IMR-90 (cell line): ENCODE data around the gene SPAG8. TPM values are rescaled to one million over a fixed set of nuclear protein-coding genes. Genes with fewer than 3 reads are reported as not detected.

ENCODE experiments used
- ATAC-seq: fragments of 200-7000 bp; cut with Tn5 transposase; 2 replicates; pipeline ENCODE4 v1.9.1; 2020; ENCODE audit warnings: low read depth, mild to moderate bottlenecking, moderate library complexity
- BruUV-seq: library from RNA; stranded (reverse); fragments of 400-500 nt; replicated peaks from 2 replicates; lab custom pipeline; 2021; lab: Mats Ljungman, UMichigan
- CTCF ChIA-PET: fragments of 300-600 bp; formaldehyde crosslinking; extraction: SDS; loops from one replicate; lab custom pipeline; 2021; ENCODE audit warnings: antibody characterized with exemption; lab: Yijun Ruan, JAX
- POLR2A ChIA-PET: fragments of 300-600 bp; sonication (Branson Sonifier 250); formaldehyde crosslinking; loops from one replicate; lab custom pipeline; 2022; ENCODE audit warnings: antibody characterized with exemption; ENCODE audit not compliant: unreplicated experiment; lab: Charles Lee
- DNase-seq: peaks from one replicate; pipeline ENCODE4 v3.0.0; 2013
- H2AFZ ChIP-seq: replicated peaks from 2 replicates; pipeline ENCODE3; 2013; ENCODE audit warnings: low read length, mild to moderate bottlenecking; ENCODE audit not compliant: poor library complexity
- H2AK5ac ChIP-seq: 2 replicates; pipeline ENCODE4 v1.6.1; 2013; ENCODE audit warnings: low read depth, low read length, inconsistent platforms
- H2AK9ac ChIP-seq: replicated peaks from 2 replicates; pipeline ENCODE3; 2013; ENCODE audit warnings: mild to moderate bottlenecking, low read depth, low read length, moderate library complexity; ENCODE audit not compliant: poor library complexity
- H2BK120ac ChIP-seq: 2 replicates; pipeline ENCODE4 v1.6.1; 2013; ENCODE audit warnings: low read depth, low read length, inconsistent platforms
- H2BK15ac ChIP-seq: 3 replicates; pipeline ENCODE4 v1.6.1; 2013; ENCODE audit warnings: low read depth, low read length, inconsistent platforms
- H2BK20ac ChIP-seq: 2 replicates; pipeline ENCODE4 v1.6.1; 2013; ENCODE audit warnings: low read depth, mild to moderate bottlenecking, inconsistent platforms, low read length, moderate library complexity
- H2BK5ac ChIP-seq: 2 replicates; pipeline ENCODE4 v1.6.1; 2013; ENCODE audit warnings: mild to moderate bottlenecking, low read depth, low read length, inconsistent platforms; ENCODE audit not compliant: poor library complexity, severe bottlenecking
- H3K14ac ChIP-seq: replicated peaks from 2 replicates; pipeline ENCODE4 v1.6.1; 2013; ENCODE audit warnings: low read depth, low read length, inconsistent platforms
- H3K18ac ChIP-seq: 2 replicates; pipeline ENCODE4 v1.6.1; 2013; ENCODE audit warnings: low read depth, low read length, control low read depth
- H3K23ac ChIP-seq: 2 replicates; pipeline ENCODE4 v1.6.1; 2013; ENCODE audit warnings: low read depth, low read length, inconsistent platforms
- H3K27ac ChIP-seq: 2 replicates; pipeline ENCODE4 v1.5.1; 2013; ENCODE audit warnings: mild to moderate bottlenecking, control low read depth, low read length; ENCODE audit not compliant: insufficient read depth
- H3K27me3 ChIP-seq: 2 replicates; pipeline ENCODE4 v1.6.1; 2013; ENCODE audit warnings: low read length; ENCODE audit not compliant: control insufficient read depth, insufficient read depth
- H3K36me3 ChIP-seq: 2 replicates; pipeline ENCODE4 v1.6.1; 2013; ENCODE audit warnings: low read length, mixed read lengths; ENCODE audit not compliant: control insufficient read depth, insufficient read depth
- H3K4ac ChIP-seq: 2 replicates; pipeline ENCODE4 v1.6.1; 2013; ENCODE audit warnings: low read depth, low read length, inconsistent platforms
- H3K4me1 ChIP-seq: 2 replicates; pipeline ENCODE4 v1.6.1; 2013; ENCODE audit warnings: low read length, mixed read lengths; ENCODE audit not compliant: control insufficient read depth, insufficient read depth
- H3K4me2 ChIP-seq: 2 replicates; pipeline ENCODE4 v1.6.1; 2013; ENCODE audit warnings: low read depth, mild to moderate bottlenecking, control low read depth, low read length, moderate library complexity
- H3K4me3 ChIP-seq: 2 replicates; pipeline ENCODE4 v1.5.1; 2013; ENCODE audit warnings: low read depth, mild to moderate bottlenecking, control low read depth, low read length, moderate library complexity; ENCODE audit not compliant: insufficient read depth
- H3K56ac ChIP-seq: 2 replicates; pipeline ENCODE4 v1.6.1; 2013; ENCODE audit warnings: low read length, inconsistent platforms; ENCODE audit not compliant: insufficient read depth; ENCODE audit errors: extremely low read depth
- H3K79me1 ChIP-seq, 2 experiments: 2 replicates each; pipeline ENCODE4 v1.6.1; 2013; ENCODE audit warnings: low read length in 2 of 2, inconsistent platforms in 1 of 2, low read depth in 1 of 2
- H3K9ac ChIP-seq: 2 replicates; pipeline ENCODE4 v1.6.1; 2013; ENCODE audit warnings: low read depth, low read length, control low read depth
- H3K9me1 ChIP-seq: 2 replicates; pipeline ENCODE4 v1.6.1; 2013; ENCODE audit warnings: low read length, inconsistent platforms; ENCODE audit not compliant: insufficient read depth
- H3K9me3 ChIP-seq: 2 replicates; pipeline ENCODE4 v1.6.1; 2013; ENCODE audit warnings: low read length; ENCODE audit not compliant: control insufficient read depth, insufficient read depth
- H4K20me1 ChIP-seq: 2 replicates; pipeline ENCODE4 v1.6.1; 2013; ENCODE audit warnings: low read length, inconsistent platforms; ENCODE audit not compliant: insufficient read depth
- H4K5ac ChIP-seq: 2 replicates; pipeline ENCODE4 v1.6.1; 2013; ENCODE audit warnings: mild to moderate bottlenecking, low read depth, low read length, control low read depth
- H4K8ac ChIP-seq, 2 experiments: 2 replicates each; pipeline ENCODE4 v1.6.1; 2013; ENCODE audit warnings: low read depth in 2 of 2, low read length in 2 of 2, control low read depth in 1 of 2, inconsistent platforms in 1 of 2
- H4K91ac ChIP-seq: 2 replicates; pipeline ENCODE4 v1.6.1; 2013; ENCODE audit warnings: low read depth, low read length, inconsistent platforms; ENCODE audit not compliant: insufficient read depth
- BHLHE40 ChIP-seq: fragments of 150-350 bp; IDR thresholded peaks from 2 replicates; pipeline ENCODE4 v1.6.1; 2016; ENCODE audit warnings: mild to moderate bottlenecking, low read depth, low read length
- CEBPB ChIP-seq: IDR thresholded peaks from 2 replicates; pipeline ENCODE4 v1.6.1; 2012; ENCODE audit warnings: low read depth, low read length, improper control_type of control experiment
- FOS ChIP-seq: fragments of 150-350 bp; IDR thresholded peaks from 2 replicates; pipeline ENCODE4 v1.6.1; 2016; ENCODE audit warnings: low read depth, low read length
- MAFK ChIP-seq: IDR thresholded peaks from 2 replicates; pipeline ENCODE4 v1.6.1; 2012; ENCODE audit warnings: low read depth, low read length, improper control_type of control experiment
- MXI1 ChIP-seq: IDR thresholded peaks from 2 replicates; pipeline ENCODE4 v1.6.1; 2012; ENCODE audit warnings: low read depth, mild to moderate bottlenecking, low read length, moderate library complexity, borderline replicate concordance
- POLR2A ChIP-seq: IDR thresholded peaks from 2 replicates; pipeline ENCODE4 v1.6.1; 2012; ENCODE audit warnings: mild to moderate bottlenecking, low read depth, low read length
- RAD21 ChIP-seq: IDR thresholded peaks from 2 replicates; pipeline ENCODE4 v1.6.1; 2012; ENCODE audit warnings: low read length, improper control_type of control experiment
- RCOR1 ChIP-seq: IDR thresholded peaks from 2 replicates; pipeline ENCODE4 v1.6.1; 2012; ENCODE audit warnings: mild to moderate bottlenecking, low read length, improper control_type of control experiment; ENCODE audit not compliant: insufficient replicate concordance
- RFX5 ChIP-seq: IDR thresholded peaks from 2 replicates; pipeline ENCODE4 v1.8.0; 2012; ENCODE audit warnings: low read depth, mild to moderate bottlenecking, low read length, moderate library complexity
- SMC3 ChIP-seq: fragments of 150-350 bp; IDR thresholded peaks from 2 replicates; pipeline ENCODE4 v1.6.1; 2016; ENCODE audit warnings: low read depth, mild to moderate bottlenecking, antibody characterized with exemption, low read length, moderate library complexity
- WGBS, 2 experiments: methylation state at CpG; one replicate each; pipeline versions ENCODE4 v1.1.5 to v1.1.7; 2013; ENCODE audit warnings: missing lambda C conversion rate in 2 of 2; ENCODE audit not compliant: insufficient read length in 1 of 2; ENCODE audit errors: extremely low coverage in 2 of 2; 5-methylcytosine and 5-hydroxymethylcytosine counted together
- dilution Hi-C: fragments of 300-500 bp; cut with HindIII; formaldehyde crosslinking; loops from one replicate; pipeline ENCODE4 v1.14.3; 2018; ENCODE audit warnings: low sequenced_read_pairs; ENCODE audit not compliant: unreplicated experiment
- in situ Hi-C: fragments of 300-500 bp; cut with MboI; formaldehyde crosslinking; loops from 3 replicates; pipeline ENCODE4 v1.14.3; 2019; ENCODE audit warnings: low sequenced_read_pairs, inconsistent platforms, mixed read lengths
- intact Hi-C: fragments of 100-400 bp; cut with micrococcal nuclease; formaldehyde crosslinking; loops from 2 replicates; pipeline ENCODE4 v1.10.0; 2022
- polyA plus RNA-seq, 3 experiments: library from polyadenylated mRNA; depleted of rRNA; stranded (reverse); fragments of >200 nt; gene quantifications; 2 replicates each; pipeline ENCODE4 v1.2.3, GENCODE V29; 2012; ENCODE audit warnings: low replicate concordance in 1 of 3
- total RNA-seq: library from RNA; depleted of rRNA; stranded (reverse); fragments of >200 nt; gene quantifications from 2 replicates; pipeline ENCODE4 v1.2.3, GENCODE V29; 2012

Gene SPAG8
- total and polyA plus RNA-seq, 2 of the 4 experiments (the other 2 are of a cell fraction): 0.72 to 0.84 TPM

DNA sequence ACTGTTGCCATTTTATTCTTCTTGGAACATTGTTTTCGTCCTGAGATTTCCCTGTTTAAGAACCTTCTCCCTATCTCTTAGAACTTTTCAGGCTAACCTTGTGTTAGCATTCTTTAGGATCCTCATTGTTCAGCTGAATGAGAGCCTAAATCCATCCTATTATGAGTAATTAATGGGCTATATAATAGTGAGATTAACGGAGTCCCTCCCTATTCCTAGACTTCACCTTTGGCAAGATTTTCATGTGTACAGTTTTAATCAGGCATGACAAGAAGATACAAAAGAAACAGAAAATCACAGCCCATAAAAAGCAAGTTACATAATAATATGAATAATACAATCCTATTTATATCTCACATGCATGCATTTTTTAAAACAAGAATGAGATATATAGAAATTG, 48.9 kb downstream of the SPAG8 start:
- in situ Hi-C loops: no loop called here
- dilution Hi-C loops: no loop called here
- no peak overlapping the region for H2AK9ac ChIP-seq
- no peak overlapping the region for H3K18ac ChIP-seq
- no peaks in the 10 kb centered on the region for H4K20me1 ChIP-seq
- no peak overlapping the region for H3K4me3 ChIP-seq
- no peak overlapping the region for H3K56ac ChIP-seq
- CTCF ChIA-PET: interaction anchor here (0.7 kb wide), 2 partner anchors 119 to 197 kb away, joined by 3 read pairs; no protein-coding TSS in a partner anchor
- no peaks in the 10 kb centered on the region for H3K36me3 ChIP-seq
- DNase-seq: no peak
- H3K4ac ChIP-seq: no peak overlapping the region
- H2BK20ac ChIP-seq: no peak overlapping the region
- H3K23ac ChIP-seq: no peak overlapping the region
- no peak overlapping the region for H4K91ac ChIP-seq
- ATAC-seq: no peak
- no peaks in the 10 kb centered on the region for H3K9me1 ChIP-seq
- no TSS peak for BruUV-seq
- H3K27me3 ChIP-seq: peaks cover 3% of the 10 kb centered on the region
- no peak overlapping the region for H2BK15ac ChIP-seq
- H2BK5ac ChIP-seq: no peak overlapping the region
- H3K14ac ChIP-seq: no peak overlapping the region
- H2AFZ ChIP-seq: no peak overlapping the region
- no peaks in the 10 kb centered on the region for H3K79me1 ChIP-seq
- POLR2A ChIA-PET: no interaction called here
- no peak overlapping the region for H2BK120ac ChIP-seq
- TF ChIP-seq MAFK (no peak), FOS (no peak), BHLHE40 (no peak), RCOR1 (no peak), POLR2A (no peak), SMC3 (no peak), RAD21 (no peak), MXI1 (no peak), RFX5 (no peak), CEBPB (no peak)
- H4K5ac ChIP-seq: no peak overlapping the region
- H3K9me3 ChIP-seq: no peaks in the 10 kb centered on the region
- intact Hi-C loops: no loop called here
- H3K27ac ChIP-seq: no peak overlapping the region
- no CpG with 5 or more reads among the region's 2 CpGs for WGBS, 2 experiments
- no peaks in the 10 kb centered on the region for H3K4me1 ChIP-seq
- H2AK5ac ChIP-seq: no peak overlapping the region
- H3K4me2 ChIP-seq: no peak overlapping the region
- H3K9ac ChIP-seq: no peak overlapping the region
- no peak overlapping the region for H4K8ac ChIP-seq
